ENCODE results near the gene HNRNPUL1.

The HNRNPUL1 gene

GRCh38 chr19:41232686-41233085 lies 31.5 kb upstream of the HNRNPUL1 start:
- no peak overlapping the region for H2AFZ ChIP-seq (ENCODE audit: low read length)
- TF ChIP-seq EZH2phosphoT487 (IDR thresholded peaks at IDR 0.05; ENCODE audit: low read length) (no peak), CTCF (IDR thresholded peaks at IDR 0.05; ENCODE audit: low read length) (no peak), EZH2 (optimal IDR thresholded peaks at IDR 0.05; ENCODE audit: low read depth, low read length) (no peak)
- H3K9ac ChIP-seq (ENCODE audit: low read length): no peak overlapping the region
- no peak overlapping the region for H3K27ac ChIP-seq (ENCODE audit: low read length)
- H3K27me3 ChIP-seq (replicated peaks; ENCODE audit: insufficient read depth, low read length): peaks cover 48% of the 10 kb centered on the region
- no peaks in the 10 kb centered on the region for H3K4me1 ChIP-seq (ENCODE audit: low read length)
- H3K4me2 ChIP-seq (ENCODE audit: low read depth, low read length): no peak overlapping the region
- no peaks in the 10 kb centered on the region for H4K20me1 ChIP-seq (ENCODE audit: insufficient read depth, low read length)
- no peaks in the 10 kb centered on the region for H3K36me3 ChIP-seq (replicated peaks; ENCODE audit: insufficient read depth, low read length)
- H3K4me3 ChIP-seq (ENCODE audit: low read length): no peak overlapping the region
- H3K9me3 ChIP-seq (replicated peaks; ENCODE audit: insufficient read depth, low read length): no peaks in the 10 kb centered on the region
- no peaks in the 10 kb centered on the region for H3F3A ChIP-seq (ENCODE audit: insufficient read depth, low read length)
- H3K9me2 ChIP-seq (replicated peaks; ENCODE audit: insufficient read depth, low read length): no peaks in the 10 kb centered on the region
- no peak for DNase-seq
- H3K79me2 ChIP-seq (ENCODE audit: low read length): no peaks in the 10 kb centered on the region

- TF ChIP-seq EZH2 (optimal IDR thresholded peaks at IDR 0.05; ENCODE audit: low read depth, low read length) (no peak), EZH2phosphoT487 (IDR thresholded peaks at IDR 0.05; ENCODE audit: low read length) (no peak), CTCF (IDR thresholded peaks at IDR 0.05; ENCODE audit: low read length) (no peak)
- Histone ChIP-seq H3K36me3 (replicated peaks; ENCODE audit: insufficient read depth, low read length) (no peaks in the 10 kb centered on the region), H3K27me3 (replicated peaks; ENCODE audit: insufficient read depth, low read length) (peaks cover 48% of the 10 kb centered on the region), H3K4me1 (ENCODE audit: low read length) (no peaks in the 10 kb centered on the region), H3K4me2 (ENCODE audit: low read depth, low read length) (no peak overlapping the region), H3K9ac (ENCODE audit: low read length) (no peak overlapping the region), H3F3A (ENCODE audit: insufficient read depth, low read length) (no peaks in the 10 kb centered on the region), H3K79me2 (ENCODE audit: low read length) (no peaks in the 10 kb centered on the region), H4K20me1 (ENCODE audit: insufficient read depth, low read length) (no peaks in the 10 kb centered on the region), H3K9me3 (replicated peaks; ENCODE audit: insufficient read depth, low read length) (no peaks in the 10 kb centered on the region), H3K4me3 (ENCODE audit: low read length) (no peak overlapping the region), H3K9me2 (replicated peaks; ENCODE audit: insufficient read depth, low read length) (no peaks in the 10 kb centered on the region), H2AFZ (ENCODE audit: low read length) (no peak overlapping the region), H3K27ac (ENCODE audit: low read length) (no peak overlapping the region)
- no peak for DNase-seq
Measured at GRCh38 chr19:41233748-41234240, 30.4 kb upstream of the HNRNPUL1 start.

GRCh38 chr19:41234512-41235168 lies 29.5 kb upstream of the HNRNPUL1 start:
- DNase-seq: no peak
- Histone ChIP-seq H3K36me3 (replicated peaks; ENCODE audit: insufficient read depth, low read length) (no peaks in the 10 kb centered on the region), H3K4me2 (ENCODE audit: low read depth, low read length) (no peak overlapping the region), H3F3A (ENCODE audit: insufficient read depth, low read length) (no peaks in the 10 kb centered on the region), H3K9ac (ENCODE audit: low read length) (no peak overlapping the region), H3K4me3 (ENCODE audit: low read length) (no peak overlapping the region), H3K4me1 (ENCODE audit: low read length) (no peaks in the 10 kb centered on the region), H3K27me3 (replicated peaks; ENCODE audit: insufficient read depth, low read length) (peaks cover 48% of the 10 kb centered on the region), H2AFZ (ENCODE audit: low read length) (no peak overlapping the region), H4K20me1 (ENCODE audit: insufficient read depth, low read length) (no peaks in the 10 kb centered on the region), H3K27ac (ENCODE audit: low read length) (no peak overlapping the region), H3K9me2 (replicated peaks; ENCODE audit: insufficient read depth, low read length) (no peaks in the 10 kb centered on the region), H3K79me2 (ENCODE audit: low read length) (no peaks in the 10 kb centered on the region), H3K9me3 (replicated peaks; ENCODE audit: insufficient read depth, low read length) (no peaks in the 10 kb centered on the region)
- TF ChIP-seq EZH2phosphoT487 (IDR thresholded peaks at IDR 0.05; ENCODE audit: low read length) (no peak), EZH2 (optimal IDR thresholded peaks at IDR 0.05; ENCODE audit: low read depth, low read length) (no peak), CTCF (IDR thresholded peaks at IDR 0.05; ENCODE audit: low read length) (no peak)

All from MM.1S (cell line).